Neuronal stem cell (in vitro differentiated cells): Measurements from ENCODE around the gene PHF5A.

Experiments
- DNase-seq: peaks from one replicate; pipeline ENCODE4 v3.0.0-alpha.2; 2013; ENCODE audit warnings: low spot score
- H2AFZ ChIP-seq: one replicate; pipeline ENCODE4 v1.6.1; 2013; ENCODE audit warnings: mild to moderate bottlenecking, low read length, inconsistent platforms
- H2AK5ac ChIP-seq: 2 replicates; pipeline ENCODE4 v1.6.1; 2013; ENCODE audit warnings: low read depth, mild to moderate bottlenecking, inconsistent platforms, low read length, moderate library complexity, mixed read lengths
- H2BK120ac ChIP-seq: 2 replicates; pipeline ENCODE4 v1.6.1; 2013; ENCODE audit warnings: low read depth, mild to moderate bottlenecking, inconsistent platforms, low read length, moderate library complexity, mixed read lengths
- H2BK12ac ChIP-seq: one replicate; pipeline ENCODE4 v1.6.1; 2013; ENCODE audit warnings: low read length, inconsistent platforms
- H2BK15ac ChIP-seq: 2 replicates; pipeline ENCODE4 v1.6.1; 2013; ENCODE audit warnings: mild to moderate bottlenecking, low read length, inconsistent platforms, mixed read lengths
- H2BK5ac ChIP-seq: one replicate; pipeline ENCODE4 v1.6.1; 2013; ENCODE audit warnings: inconsistent platforms, mild to moderate bottlenecking, low read length, moderate library complexity
- H3K14ac ChIP-seq: one replicate; pipeline ENCODE4 v1.6.1; 2013; ENCODE audit warnings: low read length, inconsistent platforms
- H3K18ac ChIP-seq: 2 replicates; pipeline ENCODE4 v1.6.1; 2013; ENCODE audit warnings: low read length, inconsistent platforms
- H3K23ac ChIP-seq: 2 replicates; pipeline ENCODE4 v1.6.1; 2013; ENCODE audit warnings: low read depth, mild to moderate bottlenecking, mixed read lengths, low read length, inconsistent platforms; ENCODE audit not compliant: poor library complexity
- H3K27ac ChIP-seq: replicated peaks from 3 replicates; pipeline ENCODE4 v1.5.1; 2013; ENCODE audit warnings: low read length, inconsistent platforms
- H3K27me3 ChIP-seq, 3 experiments: 2 replicates each; pipeline ENCODE4 v1.6.1; 2013; ENCODE audit warnings: low read length in 3 of 3, mild to moderate bottlenecking in 2 of 3, inconsistent platforms in 1 of 3, low read depth in 1 of 3, mixed read lengths in 1 of 3, moderate library complexity in 1 of 3; ENCODE audit not compliant: control insufficient read depth in 3 of 3, insufficient read depth in 3 of 3
- H3K36me3 ChIP-seq, 2 donors: replicated peaks in 1 of 2; 2 replicates each; pipeline ENCODE4 v1.6.1; 2013; ENCODE audit warnings: low read length in 2 of 2; ENCODE audit not compliant: control insufficient read depth in 2 of 2, insufficient read depth in 2 of 2
- H3K4ac ChIP-seq: 2 replicates; pipeline ENCODE4 v1.6.1; 2013; ENCODE audit warnings: inconsistent platforms, mild to moderate bottlenecking, low read length, moderate library complexity
- H3K4me1 ChIP-seq, 2 donors: 1 replicate in 1 of 2; 2 replicates in 1 of 2; pipeline ENCODE4 v1.6.1; 2013; ENCODE audit warnings: low read length in 2 of 2, low read depth in 1 of 2; ENCODE audit not compliant: control insufficient read depth in 2 of 2, insufficient read depth in 1 of 2
- H3K4me2 ChIP-seq: one replicate; pipeline ENCODE4 v1.6.1; 2013; ENCODE audit warnings: mild to moderate bottlenecking, low read length, inconsistent platforms; ENCODE audit not compliant: insufficient read depth, poor library complexity, severe bottlenecking
- H3K4me3 ChIP-seq, 2 donors: 2 replicates each; pipeline ENCODE4 v1.5.1; 2013; ENCODE audit warnings: low read length in 2 of 2, mild to moderate bottlenecking in 2 of 2, inconsistent platforms in 1 of 2, moderate library complexity in 1 of 2
- H3K79me1 ChIP-seq: one replicate; pipeline ENCODE4 v1.6.1; 2013; ENCODE audit warnings: low read depth, mild to moderate bottlenecking, inconsistent platforms, low read length, moderate library complexity
- H3K9ac ChIP-seq: one replicate; pipeline ENCODE4 v1.6.1; 2013; ENCODE audit warnings: mild to moderate bottlenecking, low read depth, low read length, inconsistent platforms; ENCODE audit not compliant: poor library complexity
- H3K9me3 ChIP-seq, 2 donors: replicated peaks in 1 of 2; 2 replicates each; pipeline versions ENCODE3 to v1.6.1; 2013; ENCODE audit warnings: low read length in 2 of 2, mild to moderate bottlenecking in 2 of 2, inconsistent platforms in 1 of 2, low read depth in 1 of 2, mixed read lengths in 1 of 2, moderate library complexity in 1 of 2; ENCODE audit not compliant: control insufficient read depth in 2 of 2, insufficient read depth in 1 of 2
- H4K8ac ChIP-seq: one replicate; pipeline ENCODE4 v1.6.1; 2013; ENCODE audit warnings: low read depth, mild to moderate bottlenecking, inconsistent platforms, low read length, moderate library complexity
- H4K91ac ChIP-seq: one replicate; pipeline ENCODE4 v1.6.1; 2013; ENCODE audit warnings: low read length, low read depth, mild to moderate bottlenecking, inconsistent platforms; ENCODE audit not compliant: poor library complexity
- WGBS, 2 donors: extraction: QIAGEN DNeasy Blood & Tissue Kit; methylation state at CpG; one replicate each; pipeline ENCODE4 v1.1.7; 2013; ENCODE audit warnings: missing lambda C conversion rate in 2 of 2, mixed read lengths in 1 of 2; ENCODE audit not compliant: insufficient read length in 2 of 2, insufficient replicate concordance in 1 of 2; ENCODE audit errors: extremely low coverage in 2 of 2; 5-methylcytosine and 5-hydroxymethylcytosine counted together

Gene PHF5A

DNA sequence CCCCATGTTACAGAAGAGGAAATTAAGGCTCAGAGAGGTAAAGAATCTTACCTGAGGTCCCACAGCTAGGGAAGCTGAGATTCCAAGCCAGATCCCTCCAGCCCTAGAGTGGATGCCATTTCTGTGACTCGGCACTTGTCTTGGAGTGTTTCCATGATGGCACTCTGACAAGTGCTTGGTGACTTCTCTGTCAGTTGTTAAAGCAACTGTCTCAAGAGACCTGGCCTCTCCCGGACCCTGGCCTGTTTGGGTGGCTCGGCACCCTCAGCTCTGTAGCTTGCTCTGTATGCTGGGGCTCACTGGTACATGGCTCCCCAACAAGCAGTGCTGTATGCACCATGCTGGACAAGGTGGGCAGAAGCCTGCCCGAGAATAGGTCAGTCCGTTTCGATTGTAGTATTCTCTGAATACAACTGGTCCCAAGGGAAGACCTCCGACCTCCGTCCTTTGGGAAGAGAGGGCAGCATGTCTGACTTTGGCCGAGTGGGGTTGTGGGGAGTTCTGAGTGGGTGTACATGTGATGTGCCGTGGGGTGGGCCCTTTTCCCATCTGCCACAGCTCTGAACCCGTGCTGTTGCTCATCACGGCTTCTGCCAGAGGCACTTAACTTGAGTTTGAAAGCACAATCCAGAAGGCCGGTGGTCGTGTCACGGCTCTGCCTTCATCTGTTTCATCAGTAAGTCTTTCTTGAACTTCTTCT lies 12.8 kb upstream of the PHF5A start:
- H4K8ac ChIP-seq: no peak overlapping the region
- DNase-seq: no peak
- no peak overlapping the region for H3K23ac ChIP-seq
- no peak overlapping the region for H3K9ac ChIP-seq
- no peak overlapping the region for H3K27ac ChIP-seq
- peaks cover 7% of the 10 kb centered on the region for H3K79me1 ChIP-seq
- no peak overlapping the region for H3K14ac ChIP-seq
- no peak overlapping the region for H2BK12ac ChIP-seq
- H2AFZ ChIP-seq: no peak overlapping the region
- H2BK120ac ChIP-seq: no peak overlapping the region
- H3K18ac ChIP-seq: peak overlapping the region; percentile 15
- peaks cover 20 to 28% of the 10 kb centered on the region in 2 donors for H3K4me1 ChIP-seq
- no peak overlapping the region for H3K4me2 ChIP-seq
- no peak overlapping the region for H2BK5ac ChIP-seq
- H3K4me3 ChIP-seq: no peak overlapping the region
- H3K27me3 ChIP-seq: no peaks in the 10 kb centered on the region
- peak overlapping the region; percentile 2 for H2AK5ac ChIP-seq
- H4K91ac ChIP-seq: no peak overlapping the region
- H3K36me3 ChIP-seq: no peaks in the 10 kb centered on the region
- no CpG with 5 or more reads among the region's 15 CpGs for WGBS, 2 donors
- no peak overlapping the region for H2BK15ac ChIP-seq
- no peak overlapping the region for H3K4ac ChIP-seq
- no peaks in the 10 kb centered on the region for H3K9me3 ChIP-seq

DNA sequence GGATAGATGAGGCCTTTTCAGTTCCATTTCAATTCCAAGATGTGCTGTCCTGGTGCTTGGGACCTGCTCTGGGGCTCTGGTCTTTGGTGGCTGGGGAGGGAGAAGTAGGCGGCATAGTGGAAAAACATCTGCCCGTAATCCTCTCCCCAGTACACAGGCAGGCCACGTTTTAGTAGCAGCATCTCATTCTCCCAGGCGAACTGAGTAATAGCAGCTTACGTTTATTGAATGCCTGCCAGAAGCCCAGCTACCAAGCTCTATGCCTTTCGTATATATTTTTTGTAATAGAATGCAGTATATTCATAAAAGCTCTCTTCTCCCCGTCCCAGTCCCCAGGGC lies 11.9 kb upstream of the PHF5A start:
- H3K14ac ChIP-seq: no peak overlapping the region
- H2BK120ac ChIP-seq: no peak overlapping the region
- no peak for DNase-seq
- H3K4ac ChIP-seq: no peak overlapping the region
- no peak overlapping the region for H2BK5ac ChIP-seq
- no CpG with 5 or more reads among the region's 7 CpGs for WGBS, 2 donors
- H3K23ac ChIP-seq: no peak overlapping the region
- peaks cover 18 to 24% of the 10 kb centered on the region in 2 donors for H3K4me1 ChIP-seq
- peak overlapping the region; percentile 75 for H3K27ac ChIP-seq
- H3K4me2 ChIP-seq: peak overlapping the region; percentile 29
- no peak overlapping the region for H2BK15ac ChIP-seq
- H3K9me3 ChIP-seq: no peaks in the 10 kb centered on the region
- peaks cover 7% of the 10 kb centered on the region for H3K79me1 ChIP-seq
- H3K27me3 ChIP-seq: no peaks in the 10 kb centered on the region
- no peak overlapping the region for H3K4me3 ChIP-seq
- H4K91ac ChIP-seq: no peak overlapping the region
- no peak overlapping the region for H2BK12ac ChIP-seq
- H2AFZ ChIP-seq: no peak overlapping the region
- no peak overlapping the region for H2AK5ac ChIP-seq
- no peak overlapping the region for H3K9ac ChIP-seq
- no peak overlapping the region for H4K8ac ChIP-seq
- H3K36me3 ChIP-seq: no peaks in the 10 kb centered on the region
- H3K18ac ChIP-seq: peak overlapping the region; percentile 6

DNA sequence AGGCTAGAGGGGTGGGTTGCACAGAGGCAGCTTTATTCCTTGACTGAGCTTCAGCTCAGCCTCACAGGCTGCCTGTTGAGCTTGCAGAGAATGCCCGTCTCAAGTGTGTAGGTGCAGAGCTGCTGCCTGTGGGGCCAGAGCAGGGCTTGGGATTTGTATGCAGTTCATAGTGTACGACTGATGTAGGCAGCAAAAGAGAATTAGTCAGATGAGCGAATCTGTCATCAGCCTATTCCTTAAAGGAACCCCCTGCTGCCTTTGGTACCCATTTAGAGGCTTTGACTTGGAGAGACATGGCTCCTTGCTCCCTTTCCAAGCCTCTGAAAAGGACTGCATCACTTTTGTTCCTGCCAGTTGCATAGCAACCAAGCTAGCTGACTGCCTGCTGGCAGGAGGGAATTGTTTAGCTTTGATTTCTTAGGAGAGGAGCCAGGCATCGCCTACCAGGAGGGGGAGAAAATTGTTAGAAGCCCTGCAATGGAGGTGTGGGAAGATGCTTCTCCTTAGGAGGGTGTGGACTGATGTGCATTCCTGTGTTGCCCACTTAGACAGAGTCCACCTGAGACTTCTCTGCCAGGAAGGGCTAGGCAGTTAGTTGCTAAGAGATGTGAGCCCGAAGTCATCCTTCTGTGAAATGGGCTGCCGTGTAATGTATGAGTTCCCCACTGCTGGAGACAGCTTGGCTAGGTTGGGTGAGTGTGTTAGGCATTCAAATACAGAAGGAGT lies 11.3 kb upstream of the PHF5A start:
- Histone ChIP-seq H3K23ac (no peak overlapping the region), H2AK5ac (no peak overlapping the region), H3K14ac (no peak overlapping the region), H4K8ac (no peak overlapping the region), H3K36me3 (no peaks in the 10 kb centered on the region), H3K79me1 (peaks cover 11% of the 10 kb centered on the region), H3K4me3 (no peak overlapping the region), H2AFZ (no peak overlapping the region), H3K9me3 (no peaks in the 10 kb centered on the region), H3K9ac (no peak overlapping the region), H3K4me1 (peaks cover 18 to 24% of the 10 kb centered on the region in 2 donors), H3K27ac (peak overlapping the region; percentile 86), H3K18ac (peak overlapping the region; percentile 12), H2BK12ac (no peak overlapping the region), H4K91ac (no peak overlapping the region), H3K4ac (no peak overlapping the region), H2BK5ac (no peak overlapping the region), H3K27me3 (no peaks in the 10 kb centered on the region), H2BK120ac (no peak overlapping the region), H3K4me2 (peak overlapping the region; percentile 29), H2BK15ac (no peak overlapping the region)
- WGBS, 2 donors: no CpG with 5 or more reads among the region's 6 CpGs
- DNase-seq: peak; percentile 83

DNA sequence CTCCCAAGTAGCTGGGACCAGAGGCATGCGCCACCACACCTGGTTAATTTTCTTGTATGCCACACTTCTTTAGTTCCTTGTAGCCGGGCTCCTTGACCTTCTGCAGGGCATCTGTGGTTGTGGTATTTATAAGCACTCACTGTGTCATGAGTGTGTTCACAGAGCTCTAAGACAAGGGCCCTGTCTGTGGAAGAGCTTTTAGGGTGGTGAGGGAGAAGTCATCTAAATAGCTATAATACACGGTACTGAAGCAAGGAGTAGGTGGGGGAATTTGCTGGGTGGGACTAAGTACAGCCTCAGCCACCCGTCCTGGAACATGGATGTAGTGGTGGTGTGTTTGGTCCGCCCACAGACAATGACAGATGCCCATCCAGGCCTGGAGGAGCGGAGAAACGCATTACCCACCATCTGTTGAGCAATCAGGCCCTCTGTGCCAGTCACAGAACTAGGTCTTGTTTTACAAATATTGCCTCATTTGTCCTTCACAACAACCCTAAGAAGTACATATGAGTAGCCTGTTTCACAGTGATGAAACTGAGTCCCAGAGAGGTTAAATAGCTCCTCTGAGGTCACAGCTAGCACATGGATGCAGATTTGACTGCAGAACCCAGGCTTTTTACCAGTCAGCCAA lies 10.5 kb upstream of the PHF5A start:
- Histone ChIP-seq H3K9me3 (no peaks in the 10 kb centered on the region), H2BK12ac (no peak overlapping the region), H2AFZ (no peak overlapping the region), H3K9ac (no peak overlapping the region), H3K79me1 (peaks cover 11% of the 10 kb centered on the region), H3K18ac (peak overlapping the region; percentile 36), H2AK5ac (no peak overlapping the region), H2BK15ac (no peak overlapping the region), H4K91ac (no peak overlapping the region), H3K36me3 (no peaks in the 10 kb centered on the region), H2BK120ac (no peak overlapping the region), H3K4ac (no peak overlapping the region), H3K4me3 (no peak overlapping the region), H4K8ac (no peak overlapping the region), H3K4me2 (peak overlapping the region; percentile 21), H2BK5ac (no peak overlapping the region), H3K4me1 (peaks cover 18 to 24% of the 10 kb centered on the region in 2 donors), H3K27ac (peak overlapping the region; percentile 86), H3K27me3 (no peaks in the 10 kb centered on the region), H3K23ac (no peak overlapping the region), H3K14ac (no peak overlapping the region)
- no CpG with 5 or more reads among the region's 7 CpGs for WGBS, 2 donors
- no peak for DNase-seq
